GM10847 (cell line): ENCODE measurements around the gene DTX1.

Experiments used
- POLR2A ChIP-seq: IDR thresholded peaks from 2 replicates; pipeline ENCODE4 v1.6.1; 2011; ENCODE audit not compliant: insufficient read length; ENCODE audit errors: extremely low read depth

The DTX1 gene

GRCh38 chr12:113049976-113050742 is 6.4 kb upstream of the DTX1 start:
- no peak for TF ChIP-seq POLR2A

DNA sequence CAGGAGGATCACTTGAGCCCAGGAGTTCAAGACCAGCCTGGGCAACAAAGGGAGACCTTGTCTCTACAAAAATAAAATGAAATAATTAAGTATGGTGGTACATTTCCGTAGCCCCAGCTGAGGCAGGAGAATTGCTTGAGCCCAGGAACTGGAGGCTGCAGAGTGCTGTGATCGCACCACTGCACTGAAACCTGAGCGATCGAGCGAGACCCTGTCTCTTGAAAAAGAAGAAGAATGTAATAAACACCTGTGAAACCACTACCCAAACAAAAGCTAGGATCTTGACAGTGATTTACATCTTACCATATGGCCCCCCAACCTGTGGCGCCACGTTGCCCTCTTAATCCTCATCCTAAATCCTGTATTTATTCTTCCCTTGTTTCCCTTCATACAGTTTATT is 5.7 kb upstream of the DTX1 start:
- TF ChIP-seq POLR2A, result no peak

DNA sequence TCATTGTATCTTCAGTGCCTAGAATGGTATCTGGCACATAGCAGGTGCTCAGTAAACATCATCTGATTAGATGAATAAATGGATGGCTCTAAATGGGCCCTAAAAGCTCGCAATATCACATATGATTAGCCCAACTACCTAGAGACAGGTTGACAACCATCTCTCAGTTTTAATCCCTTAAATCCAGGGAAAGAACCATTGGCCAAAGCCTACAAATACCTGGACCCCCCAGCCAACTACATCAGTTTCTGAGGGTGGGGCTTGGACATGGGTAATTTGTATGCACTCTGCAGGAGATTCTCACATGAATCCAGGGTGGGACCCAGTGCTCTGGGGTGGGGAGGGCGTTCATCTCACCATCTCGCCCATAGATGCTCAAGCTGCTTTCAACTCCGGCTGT is 4.8 kb upstream of the DTX1 start:
- TF ChIP-seq POLR2A, result no peak

GRCh38 chr12:113052326-113052725 is 4.2 kb upstream of the DTX1 start:
- TF ChIP-seq POLR2A, result no peak

DNA sequence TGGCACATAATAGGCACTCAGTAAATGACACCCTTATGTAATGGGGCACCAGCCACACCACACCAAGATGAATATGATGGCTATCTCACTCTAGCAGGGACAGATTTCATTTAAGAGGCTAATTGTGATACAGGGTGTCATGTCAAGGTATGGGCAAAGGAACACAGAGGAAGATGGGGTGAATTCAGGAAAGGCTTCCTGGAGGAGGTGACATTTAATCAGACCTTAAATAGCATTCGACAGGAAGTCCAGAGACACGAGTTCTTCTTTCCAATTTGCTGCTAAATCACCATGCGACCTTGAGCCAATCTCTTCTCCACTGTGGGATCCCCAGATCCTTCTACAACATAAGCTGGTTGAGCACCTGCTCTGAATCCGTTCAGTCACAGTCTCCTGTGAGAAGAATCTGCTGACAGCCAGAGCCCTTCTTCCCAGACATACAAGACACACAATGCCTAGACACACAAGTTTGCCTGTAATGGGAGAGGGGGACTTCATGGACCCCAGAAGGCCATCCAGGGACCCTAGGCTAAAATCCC is 1.5 kb upstream of the DTX1 start:
- TF ChIP-seq POLR2A, result no peak

DNA sequence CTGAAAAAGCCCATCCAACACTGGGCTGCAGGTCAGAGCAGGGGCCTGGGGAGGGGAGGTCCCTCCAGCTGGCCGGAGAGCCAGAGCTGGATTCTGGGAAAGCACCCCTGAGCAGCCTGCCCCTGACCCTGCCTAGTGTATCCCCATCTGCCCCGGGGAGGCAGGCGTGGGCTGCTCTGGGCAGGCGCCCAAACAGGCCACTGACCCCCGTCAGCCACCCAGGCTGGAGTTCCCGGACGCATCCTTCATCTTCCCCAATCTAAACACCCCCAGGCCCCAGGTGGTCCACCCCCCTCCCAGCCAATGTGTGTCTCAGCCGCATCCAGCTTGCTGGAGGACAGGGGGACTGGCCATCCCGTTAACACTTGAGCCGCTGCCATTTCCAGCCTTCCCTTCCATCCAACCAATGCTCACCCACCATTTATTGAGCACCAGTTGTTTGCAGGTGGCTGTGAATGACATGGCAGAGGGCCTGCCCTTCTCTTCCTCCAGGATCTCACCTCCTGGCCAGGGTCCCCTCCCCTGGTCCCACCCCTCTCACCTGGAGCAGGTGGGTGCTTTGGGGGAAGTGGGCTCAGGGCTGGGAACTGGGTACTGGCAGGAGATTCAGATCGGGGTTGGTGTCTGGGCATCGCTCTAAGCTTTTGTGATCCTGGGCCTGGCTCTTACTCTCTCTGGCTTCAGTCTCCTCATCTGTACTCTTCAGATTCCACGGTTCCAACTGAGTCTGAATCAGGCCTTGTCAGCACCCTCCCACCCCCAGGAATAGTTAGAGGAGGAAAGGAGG is 743 bp upstream of the DTX1 start:
- no peak for TF ChIP-seq POLR2A

- no peak for TF ChIP-seq POLR2A
Observed at GRCh38 chr12:113056381-113056630, 224 bp upstream of the DTX1 start.

DNA sequence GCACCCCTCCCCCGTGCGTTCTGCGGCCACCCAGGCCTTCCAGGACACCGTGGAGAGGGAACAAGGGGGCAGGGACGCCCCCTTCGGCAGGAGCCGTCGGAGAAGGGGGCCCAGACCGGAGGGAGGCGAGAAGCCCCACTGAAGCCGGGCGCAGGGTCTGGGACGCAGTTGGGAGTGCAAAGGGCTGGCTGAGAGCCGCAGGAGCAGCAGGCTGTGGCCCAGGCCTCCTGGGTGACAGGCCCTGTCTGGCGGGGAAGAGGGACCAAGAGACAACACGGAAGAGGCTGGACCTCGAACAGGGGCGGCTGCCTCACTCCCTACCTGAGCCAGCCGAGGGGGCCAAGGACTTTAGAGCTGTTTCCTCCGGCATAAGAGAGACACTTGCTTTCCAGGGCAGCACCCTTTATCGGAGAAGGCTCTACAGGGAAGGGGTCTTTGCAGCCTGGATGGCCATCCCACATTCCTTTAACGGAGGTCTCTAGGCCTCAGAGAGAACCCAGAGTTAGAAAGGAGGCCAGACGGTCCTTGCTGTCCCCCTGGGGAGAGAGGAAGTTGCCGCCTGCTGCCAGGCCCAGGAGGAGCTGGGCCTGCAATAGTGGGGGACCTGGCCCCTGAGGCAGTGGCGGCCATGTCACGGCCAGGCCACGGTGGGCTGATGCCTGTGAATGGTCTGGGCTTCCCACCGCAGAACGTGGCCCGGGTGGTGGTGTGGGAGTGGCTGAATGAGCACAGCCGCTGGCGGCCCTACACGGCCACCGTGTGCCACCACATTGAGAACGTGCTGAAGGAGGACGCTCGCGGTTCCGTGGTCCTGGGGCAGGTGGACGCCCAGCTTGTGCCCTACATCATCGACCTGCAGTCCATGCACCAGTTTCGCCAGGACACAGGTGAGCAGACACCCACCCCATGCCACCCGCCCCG is 1.3 kb downstream of the DTX1 start:
- no peak for TF ChIP-seq POLR2A

DNA sequence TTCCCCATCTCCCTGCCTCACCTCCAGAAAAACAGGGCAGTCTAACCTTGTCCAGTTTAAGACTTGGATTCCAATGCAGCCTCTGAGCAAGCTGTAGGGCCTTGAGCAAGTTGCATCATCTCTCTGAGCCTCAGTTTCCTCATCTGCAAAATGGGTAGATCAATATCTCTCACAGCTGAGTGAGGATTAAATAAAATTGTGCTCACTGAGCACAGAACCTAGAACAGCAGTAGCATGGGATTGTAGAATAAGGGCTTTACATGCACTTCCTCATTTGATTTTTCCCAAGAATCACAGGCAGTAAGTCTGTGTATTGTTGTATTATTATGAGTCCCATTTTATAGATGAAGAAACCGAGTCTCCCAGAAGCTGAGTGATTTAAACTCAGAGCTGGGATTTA is 2.0 kb downstream of the DTX1 start:
- TF ChIP-seq POLR2A, result no peak

GRCh38 chr12:113059071-113059595 is 2.6 kb downstream of the DTX1 start:
- TF ChIP-seq POLR2A, result no peak

- no peak for TF ChIP-seq POLR2A
Observed at GRCh38 chr12:113060336-113060960, 3.9 kb downstream of the DTX1 start.

GRCh38 chr12:113061061-113061694 is 4.6 kb downstream of the DTX1 start:
- no peak for TF ChIP-seq POLR2A

- TF ChIP-seq POLR2A, result no peak
Observed at GRCh38 chr12:113062502-113063395, 6.2 kb downstream of the DTX1 start.
